GM21786 (cell line): ENCODE results near the gene NME4.
A peak's percentile ranks its signal among the peaks of the same experiment; 100 is the strongest.
"Not testable (repeated sequence)": the region's sequence is repeated elsewhere in the genome, so short reads cannot be mapped to it uniquely, and the experiment has no call there.

Source experiments
- ATAC-seq: cut with Tn5 transposase; IDR thresholded peaks from one replicate; pipeline ENCODE4 v1.9.1; 2021; ENCODE audit not compliant: unreplicated experiment

NME4 gene

GRCh38 chr16:396199-396598 is 800 bp upstream of the NME4 start:
- ATAC-seq: no peak

- no peak for ATAC-seq
Measured at GRCh38 chr16:396605-397004, 394 bp upstream of the NME4 start.

- no peak for ATAC-seq
Measured at GRCh38 chr16:397736-398332, 835 bp downstream of the NME4 start.

GRCh38 chr16:398561-399339 is 1.8 kb downstream of the NME4 start:
- no peak for ATAC-seq

GRCh38 chr16:399340-400019 is 2.5 kb downstream of the NME4 start:
- ATAC-seq: no peak

GRCh38 chr16:400061-400591 is 3.1 kb downstream of the NME4 start:
- no peak for ATAC-seq

- peak; percentile 49 for ATAC-seq
Measured at GRCh38 chr16:401468-402348, 4.7 kb downstream of the NME4 start, which contains the start of gene DECR2. TSS of gene DECR2 (plus strand) at chr16:401885. CDS start at chr16:401964, 79 bp downstream.

GRCh38 chr16:404971-405486 is 8.0 kb downstream of the NME4 start:
- ATAC-seq: no peak

- ATAC-seq: no peak
Measured at GRCh38 chr16:405548-406506, 8.8 kb downstream of the NME4 start.

GRCh38 chr16:407253-407652 is 10.3 kb downstream of the NME4 start:
- no peak for ATAC-seq

GRCh38 chr16:410516-411178 is 13.6 kb downstream of the NME4 start:
- no peak for ATAC-seq

GRCh38 chr16:411576-412265 is 14.7 kb downstream of the NME4 start:
- no peak for ATAC-seq

GRCh38 chr16:414395-415169 is 17.6 kb downstream of the NME4 start:
- ATAC-seq: no peak

- ATAC-seq: not testable (repeated sequence)
Measured at GRCh38 chr16:415170-415498, 18.1 kb downstream of the NME4 start.

- not testable (repeated sequence) for ATAC-seq
Measured at GRCh38 chr16:422179-422578, 25.2 kb downstream of the NME4 start.

- no peak for ATAC-seq
Measured at GRCh38 chr16:424033-424622, 27.1 kb downstream of the NME4 start.

- no peak for ATAC-seq
Measured at GRCh38 chr16:424623-425081, 27.7 kb downstream of the NME4 start.
